ENCODE data around the gene DIS3L2.
A peak's percentile ranks its signal among the peaks of the same experiment; 100 is the strongest.

Gene DIS3L2

DNA sequence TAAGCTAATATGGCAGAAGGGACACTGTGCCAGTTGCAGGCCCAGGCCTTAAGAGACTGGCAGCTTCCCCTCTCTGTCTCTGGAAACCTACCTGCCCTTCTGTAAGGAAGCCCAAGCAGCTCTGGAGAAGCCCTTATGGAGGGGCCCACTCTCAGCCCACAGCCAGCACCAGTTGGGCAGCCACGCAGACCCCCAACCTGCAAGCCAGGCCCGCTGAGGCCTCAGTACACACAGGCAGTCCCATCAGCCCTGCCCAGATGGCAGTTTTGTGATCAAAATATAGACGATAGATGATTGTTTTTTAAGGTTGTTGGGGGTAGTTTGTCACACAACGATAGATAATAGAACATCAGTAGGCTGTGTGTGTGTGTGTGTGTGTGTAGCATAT, 380.2 kb downstream of the DIS3L2 start:
- Histone ChIP-seq H3K9me3 (ENCODE audit: control insufficient read depth in 1 of 2, low read length in 2 of 2) (peaks cover 0 to 12% of the 10 kb centered on the region in 2 donors), H3K27ac (ENCODE audit: low read length) (no peak overlapping the region), H3K4me1 (ENCODE audit: control insufficient read depth in 1 of 2, insufficient read depth in 2 of 2, low read length in 2 of 2) (no peaks in the 10 kb centered on the region), H3K4me3 (ENCODE audit: low read depth in 1 of 2, low read length in 2 of 2) (no peak overlapping the region), H3K27me3 (ENCODE audit: low read depth, low read length) (no peaks in the 10 kb centered on the region), H3K36me3 (ENCODE audit: control insufficient read depth in 1 of 2, insufficient read depth in 2 of 2, low read length in 2 of 2) (peaks cover 0 to 2% of the 10 kb centered on the region in 2 donors)

DNA sequence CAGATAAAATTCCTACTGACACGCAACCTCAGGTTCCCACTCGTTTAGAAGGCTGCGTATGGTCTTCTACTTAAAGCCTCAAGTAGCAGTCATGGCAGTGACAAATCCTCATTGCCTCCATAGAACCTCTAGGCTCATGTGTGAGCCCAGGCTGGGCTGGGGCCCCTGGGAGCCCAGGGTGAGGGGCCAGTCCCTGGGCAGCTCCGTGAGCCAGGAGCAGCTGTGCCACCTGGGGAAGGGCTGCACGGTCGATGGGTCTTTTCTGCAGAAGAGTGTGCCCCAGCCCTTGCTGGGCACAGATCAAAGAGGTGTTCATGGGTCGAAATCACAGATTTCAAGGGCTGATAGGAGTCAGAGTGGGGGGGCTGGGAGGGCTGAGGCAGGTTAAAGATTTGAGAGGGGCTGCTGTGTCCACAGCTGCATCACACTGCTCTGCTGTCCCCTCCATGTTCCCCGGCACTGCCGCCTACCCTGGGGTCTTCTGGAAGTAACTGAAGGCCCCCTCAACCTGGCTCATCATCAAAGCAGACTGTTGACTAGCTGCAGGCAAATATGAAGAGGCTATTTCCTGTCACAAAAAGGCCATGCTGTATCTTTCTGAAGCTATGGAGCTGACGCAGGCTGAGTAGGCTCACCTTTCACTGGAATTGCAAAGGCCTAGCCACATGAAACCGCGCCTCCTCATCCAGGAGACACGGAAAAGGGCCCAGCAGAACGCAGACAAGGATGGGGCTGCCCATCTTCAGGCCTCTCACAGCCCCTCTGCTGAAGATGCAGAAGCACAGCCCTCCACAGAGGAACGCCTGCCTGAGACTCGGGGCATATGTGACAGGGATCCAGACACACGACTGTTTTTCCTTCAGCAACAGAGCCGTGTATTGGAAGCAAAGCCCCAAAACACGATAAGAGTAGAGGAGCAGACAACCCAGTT, 381.4 kb downstream of the DIS3L2 start:
- Histone ChIP-seq H3K9me3 (ENCODE audit: control insufficient read depth in 1 of 2, low read length in 2 of 2) (peaks cover 0 to 18% of the 10 kb centered on the region in 2 donors), H3K36me3 (ENCODE audit: control insufficient read depth in 1 of 2, insufficient read depth in 2 of 2, low read length in 2 of 2) (no peaks in the 10 kb centered on the region), H3K4me1 (ENCODE audit: control insufficient read depth in 1 of 2, insufficient read depth in 2 of 2, low read length in 2 of 2) (no peaks in the 10 kb centered on the region), H3K27ac (ENCODE audit: low read length) (no peak overlapping the region), H3K4me3 (ENCODE audit: low read depth in 1 of 2, low read length in 2 of 2) (no peak overlapping the region), H3K27me3 (ENCODE audit: low read depth, low read length) (no peaks in the 10 kb centered on the region)

DNA sequence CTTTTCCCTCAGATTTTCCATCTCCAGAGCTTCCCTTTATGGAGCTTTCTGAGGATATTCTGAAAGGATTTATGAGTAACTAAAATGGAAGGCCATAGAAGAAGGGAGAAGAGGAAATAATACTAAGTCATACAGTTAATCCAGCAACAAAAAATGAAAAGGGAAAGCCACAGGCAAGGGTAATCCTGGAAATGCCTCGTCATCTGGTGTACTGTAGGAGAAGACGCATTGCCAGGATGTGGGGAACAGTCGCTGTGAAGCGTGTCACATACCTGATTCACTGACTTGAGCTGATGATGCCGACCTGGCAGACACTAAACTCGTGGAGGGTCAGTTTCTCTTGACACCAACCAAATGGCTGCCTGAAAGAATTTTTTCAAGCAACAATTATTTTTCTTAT, 382.3 kb downstream of the DIS3L2 start:
- Histone ChIP-seq H3K9me3 (ENCODE audit: control insufficient read depth in 1 of 2, low read length in 2 of 2) (peaks cover 0 to 18% of the 10 kb centered on the region in 2 donors), H3K4me1 (ENCODE audit: control insufficient read depth in 1 of 2, insufficient read depth in 2 of 2, low read length in 2 of 2) (no peaks in the 10 kb centered on the region), H3K4me3 (ENCODE audit: low read depth in 1 of 2, low read length in 2 of 2) (no peak overlapping the region), H3K27ac (ENCODE audit: low read length) (no peak overlapping the region), H3K27me3 (ENCODE audit: low read depth, low read length) (no peaks in the 10 kb centered on the region), H3K36me3 (ENCODE audit: control insufficient read depth in 1 of 2, insufficient read depth in 2 of 2, low read length in 2 of 2) (no peaks in the 10 kb centered on the region)

DNA sequence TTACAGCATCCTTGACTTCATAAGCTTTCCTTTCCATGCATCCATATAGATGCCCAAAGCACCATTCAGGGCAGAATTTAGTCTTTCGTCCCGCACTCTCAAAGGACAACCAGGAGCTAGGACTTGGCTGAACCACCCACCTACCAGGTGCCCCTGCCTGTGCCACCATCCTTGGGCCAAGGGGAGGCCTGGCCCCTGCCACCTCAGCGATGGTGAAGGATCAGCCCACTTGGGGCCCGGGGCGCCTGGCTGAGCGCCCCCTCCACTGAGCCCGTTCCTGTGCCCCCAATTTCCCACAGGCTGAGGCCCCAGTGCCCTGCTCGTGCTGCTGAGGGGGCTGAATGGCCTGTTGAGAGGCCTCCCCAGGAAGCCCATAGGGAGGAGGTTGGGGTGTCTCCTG, 383.7 kb downstream of the DIS3L2 start:
- H3K9me3 ChIP-seq (ENCODE audit: control insufficient read depth in 1 of 2, low read length in 2 of 2): peaks cover 0 to 22% of the 10 kb centered on the region in 2 donors
- H3K27ac ChIP-seq (ENCODE audit: low read length): no peak overlapping the region
- H3K27me3 ChIP-seq (ENCODE audit: low read depth, low read length): peaks cover 8% of the 10 kb centered on the region
- no peaks in the 10 kb centered on the region for H3K36me3 ChIP-seq (ENCODE audit: control insufficient read depth in 1 of 2, insufficient read depth in 2 of 2, low read length in 2 of 2)
- no peaks in the 10 kb centered on the region for H3K4me1 ChIP-seq (ENCODE audit: control insufficient read depth in 1 of 2, insufficient read depth in 2 of 2, low read length in 2 of 2)
- H3K4me3 ChIP-seq (ENCODE audit: low read depth in 1 of 2, low read length in 2 of 2): no peak overlapping the region

DNA sequence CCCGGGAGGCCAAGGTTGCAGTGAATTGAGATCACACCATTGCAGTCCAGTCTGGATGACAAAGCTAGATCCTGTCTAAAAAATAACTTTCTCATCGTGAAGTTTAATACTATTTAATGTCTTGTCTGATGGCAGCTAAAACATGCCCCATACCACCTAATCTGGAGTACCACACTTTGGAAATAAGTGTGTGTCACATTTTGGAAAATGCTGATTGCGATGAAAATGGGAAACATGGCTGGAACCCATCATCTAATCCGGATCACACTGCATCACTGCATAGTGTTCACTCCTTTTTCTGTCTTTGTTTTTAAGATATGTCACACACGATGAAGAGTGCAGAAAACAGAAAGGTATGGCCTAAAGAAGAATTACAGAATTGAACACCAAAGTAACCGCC, 385.9 kb downstream of the DIS3L2 start:
- H3K27ac ChIP-seq (ENCODE audit: low read length): no peak overlapping the region
- H3K27me3 ChIP-seq (ENCODE audit: low read depth, low read length): peaks cover 24% of the 10 kb centered on the region
- no peaks in the 10 kb centered on the region for H3K36me3 ChIP-seq (ENCODE audit: control insufficient read depth in 1 of 2, insufficient read depth in 2 of 2, low read length in 2 of 2)

DNA sequence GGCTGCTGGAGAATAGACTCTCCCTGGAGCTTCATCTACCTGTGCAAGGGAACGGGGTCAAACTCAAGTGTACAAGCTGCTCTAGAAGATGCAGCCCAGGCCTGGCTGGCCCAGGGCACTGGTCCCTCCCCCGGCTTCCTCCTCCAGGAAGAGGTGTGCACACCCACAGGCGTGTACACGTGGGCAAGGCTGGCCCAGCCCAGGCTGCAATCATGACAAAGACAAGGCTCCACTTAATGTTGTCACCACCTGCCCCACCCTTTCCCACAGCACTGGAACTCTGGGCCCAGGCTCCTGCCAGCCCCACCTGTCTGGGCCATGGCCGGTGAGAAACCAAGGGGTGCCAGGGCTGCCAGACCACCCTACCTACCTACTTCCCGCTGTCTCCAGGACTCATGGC, 387.4 kb downstream of the DIS3L2 start:
- Histone ChIP-seq H3K36me3 (ENCODE audit: control insufficient read depth in 1 of 2, insufficient read depth in 2 of 2, low read length in 2 of 2) (no peaks in the 10 kb centered on the region), H3K9me3 (ENCODE audit: control insufficient read depth in 1 of 2, low read length in 2 of 2) (peaks cover 0 to 13% of the 10 kb centered on the region in 2 donors), H3K27me3 (ENCODE audit: low read depth, low read length) (peaks cover 33% of the 10 kb centered on the region), H3K4me1 (ENCODE audit: control insufficient read depth in 1 of 2, insufficient read depth in 2 of 2, low read length in 2 of 2) (peaks cover 0 to 20% of the 10 kb centered on the region in 2 donors), H3K27ac (ENCODE audit: low read length) (no peak overlapping the region), H3K4me3 (ENCODE audit: low read depth in 1 of 2, low read length in 2 of 2) (no peak overlapping the region)

More for the DNA sequence above, 385.9 kb downstream of the DIS3L2 start:
- Histone ChIP-seq H3K4me1 (ENCODE audit: control insufficient read depth in 1 of 2, insufficient read depth in 2 of 2, low read length in 2 of 2) (peaks cover 0 to 17% of the 10 kb centered on the region in 2 donors), H3K4me3 (ENCODE audit: low read depth in 1 of 2, low read length in 2 of 2) (no peak overlapping the region), H3K9me3 (ENCODE audit: control insufficient read depth in 1 of 2, low read length in 2 of 2) (peaks cover 0 to 22% of the 10 kb centered on the region in 2 donors)

DNA sequence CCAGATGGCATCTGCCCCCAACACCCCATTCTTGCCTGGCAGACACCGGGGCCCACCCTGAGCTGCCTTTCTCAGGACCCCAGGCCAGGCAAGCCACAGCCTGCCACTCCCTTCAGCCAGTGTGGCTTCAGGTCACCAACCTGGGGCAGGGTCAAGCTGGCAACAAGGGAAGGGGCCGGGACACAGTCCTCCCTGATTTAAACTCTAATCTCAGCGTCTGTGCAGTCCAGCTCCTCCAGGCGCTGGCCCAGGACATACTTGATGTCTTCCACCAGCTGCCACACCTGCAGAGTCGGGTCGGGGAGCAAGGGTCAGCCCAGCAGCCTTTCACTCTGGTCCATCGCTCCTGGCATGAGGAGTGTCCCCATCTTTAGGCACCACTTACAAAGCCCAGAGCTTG, 388.0 kb downstream of the DIS3L2 start:
- H3K9me3 ChIP-seq (ENCODE audit: control insufficient read depth in 1 of 2, low read length in 2 of 2): peaks cover 0 to 13% of the 10 kb centered on the region in 2 donors
- H3K4me1 ChIP-seq (ENCODE audit: control insufficient read depth in 1 of 2, insufficient read depth in 2 of 2, low read length in 2 of 2): peaks cover 0 to 20% of the 10 kb centered on the region in 2 donors
- H3K27ac ChIP-seq (ENCODE audit: low read length): no peak overlapping the region
- H3K4me3 ChIP-seq (ENCODE audit: low read depth in 1 of 2, low read length in 2 of 2): no peak overlapping the region
- no peaks in the 10 kb centered on the region for H3K36me3 ChIP-seq (ENCODE audit: control insufficient read depth in 1 of 2, insufficient read depth in 2 of 2, low read length in 2 of 2)
- peaks cover 33% of the 10 kb centered on the region for H3K27me3 ChIP-seq (ENCODE audit: low read depth, low read length)

DNA sequence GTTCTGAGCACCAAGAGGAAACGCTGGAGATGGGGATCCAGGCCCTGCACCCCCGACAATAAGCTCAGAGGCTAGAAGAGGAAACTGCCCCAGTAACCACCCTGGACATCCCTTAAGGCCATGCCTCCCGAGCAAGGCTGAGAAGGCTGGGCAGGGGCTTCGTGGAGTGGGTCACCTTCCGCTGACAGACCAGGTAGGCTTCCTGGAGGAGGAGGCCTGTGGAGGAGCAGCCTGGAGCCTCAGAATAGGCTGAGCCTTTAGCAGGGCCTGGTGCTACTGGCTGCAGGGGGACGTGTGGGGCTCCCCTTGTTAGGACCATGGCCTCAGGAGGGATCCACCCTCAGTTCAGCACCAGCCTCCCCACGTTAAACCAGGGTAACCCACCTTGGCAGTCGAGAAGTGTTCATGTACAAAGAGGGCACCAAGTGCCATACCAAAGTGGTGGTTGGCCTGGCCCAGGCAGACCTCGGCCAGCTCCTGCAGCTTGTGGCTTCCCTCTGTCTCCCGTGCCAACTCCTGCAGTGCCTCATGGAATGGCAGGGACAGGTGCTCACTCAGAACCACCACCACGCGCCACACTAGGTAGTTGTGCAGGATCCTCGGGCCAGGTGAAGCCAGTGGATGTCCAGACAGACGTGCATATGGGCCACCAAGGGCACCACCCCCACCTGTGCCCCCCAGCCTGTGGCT, 388.6 kb downstream of the DIS3L2 start:
- H3K4me3 ChIP-seq (ENCODE audit: low read depth in 1 of 2, low read length in 2 of 2): no peak overlapping the region
- no peak overlapping the region for H3K27ac ChIP-seq (ENCODE audit: low read length)
- peaks cover 0 to 13% of the 10 kb centered on the region in 2 donors for H3K9me3 ChIP-seq (ENCODE audit: control insufficient read depth in 1 of 2, low read length in 2 of 2)
- H3K27me3 ChIP-seq (ENCODE audit: low read depth, low read length): peaks cover 33% of the 10 kb centered on the region
- peaks cover 0 to 20% of the 10 kb centered on the region in 2 donors for H3K4me1 ChIP-seq (ENCODE audit: control insufficient read depth in 1 of 2, insufficient read depth in 2 of 2, low read length in 2 of 2)
- H3K36me3 ChIP-seq (ENCODE audit: control insufficient read depth in 1 of 2, insufficient read depth in 2 of 2, low read length in 2 of 2): no peaks in the 10 kb centered on the region

DNA sequence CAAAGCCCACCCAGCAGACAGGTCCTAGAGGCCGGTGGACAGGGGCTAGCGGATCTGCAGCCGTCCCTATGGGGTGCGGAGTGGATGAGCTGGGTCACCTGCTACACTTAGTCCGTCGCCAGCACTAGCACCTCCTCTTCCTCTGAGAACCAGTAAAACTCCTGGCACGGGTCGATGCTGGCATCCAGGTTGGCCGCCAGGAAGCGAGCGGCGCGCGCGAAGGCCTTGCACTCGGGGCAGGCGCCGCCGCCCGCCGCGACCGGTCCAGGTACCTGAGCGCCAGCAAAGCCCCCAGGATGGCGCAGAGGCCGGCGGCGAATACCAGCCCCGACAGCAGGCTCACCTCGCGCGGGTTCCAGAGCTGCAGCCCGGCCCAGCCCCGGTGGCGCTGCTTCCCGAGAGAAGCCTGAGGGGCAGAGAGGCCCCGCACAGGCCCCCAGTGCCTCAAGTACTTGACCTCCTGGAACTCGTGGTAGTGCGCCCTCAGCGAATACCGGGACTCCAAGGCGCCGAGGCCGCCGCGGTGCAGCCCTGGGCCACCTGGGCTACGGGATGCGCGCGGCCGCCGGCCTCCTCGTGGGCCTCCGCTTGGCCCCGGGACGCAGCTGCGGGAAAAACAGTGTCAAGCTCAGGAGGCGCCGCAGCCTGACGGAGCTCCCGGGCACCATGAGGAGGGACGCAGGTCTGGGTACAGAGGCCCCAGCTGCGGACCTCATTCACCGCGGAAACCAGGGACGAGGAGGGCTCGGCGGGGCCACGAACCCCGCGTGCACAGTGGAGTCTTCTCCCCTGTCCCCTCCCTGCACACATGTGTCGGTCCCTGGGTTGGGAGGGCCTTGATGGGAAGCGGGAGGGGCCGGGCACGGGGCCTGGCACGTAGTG, 389.5 kb downstream of the DIS3L2 start:
- H3K4me1 ChIP-seq (ENCODE audit: control insufficient read depth in 1 of 2, insufficient read depth in 2 of 2, low read length in 2 of 2): peaks cover 0 to 20% of the 10 kb centered on the region in 2 donors
- no peak overlapping the region for H3K27ac ChIP-seq (ENCODE audit: low read length)
- no peaks in the 10 kb centered on the region for H3K36me3 ChIP-seq (ENCODE audit: control insufficient read depth in 1 of 2, insufficient read depth in 2 of 2, low read length in 2 of 2)
- no peak overlapping the region for H3K4me3 ChIP-seq (ENCODE audit: low read depth in 1 of 2, low read length in 2 of 2)
- peaks cover 0 to 12% of the 10 kb centered on the region in 2 donors for H3K9me3 ChIP-seq (ENCODE audit: control insufficient read depth in 1 of 2, low read length in 2 of 2)
- peaks cover 33% of the 10 kb centered on the region for H3K27me3 ChIP-seq (ENCODE audit: low read depth, low read length)

DNA sequence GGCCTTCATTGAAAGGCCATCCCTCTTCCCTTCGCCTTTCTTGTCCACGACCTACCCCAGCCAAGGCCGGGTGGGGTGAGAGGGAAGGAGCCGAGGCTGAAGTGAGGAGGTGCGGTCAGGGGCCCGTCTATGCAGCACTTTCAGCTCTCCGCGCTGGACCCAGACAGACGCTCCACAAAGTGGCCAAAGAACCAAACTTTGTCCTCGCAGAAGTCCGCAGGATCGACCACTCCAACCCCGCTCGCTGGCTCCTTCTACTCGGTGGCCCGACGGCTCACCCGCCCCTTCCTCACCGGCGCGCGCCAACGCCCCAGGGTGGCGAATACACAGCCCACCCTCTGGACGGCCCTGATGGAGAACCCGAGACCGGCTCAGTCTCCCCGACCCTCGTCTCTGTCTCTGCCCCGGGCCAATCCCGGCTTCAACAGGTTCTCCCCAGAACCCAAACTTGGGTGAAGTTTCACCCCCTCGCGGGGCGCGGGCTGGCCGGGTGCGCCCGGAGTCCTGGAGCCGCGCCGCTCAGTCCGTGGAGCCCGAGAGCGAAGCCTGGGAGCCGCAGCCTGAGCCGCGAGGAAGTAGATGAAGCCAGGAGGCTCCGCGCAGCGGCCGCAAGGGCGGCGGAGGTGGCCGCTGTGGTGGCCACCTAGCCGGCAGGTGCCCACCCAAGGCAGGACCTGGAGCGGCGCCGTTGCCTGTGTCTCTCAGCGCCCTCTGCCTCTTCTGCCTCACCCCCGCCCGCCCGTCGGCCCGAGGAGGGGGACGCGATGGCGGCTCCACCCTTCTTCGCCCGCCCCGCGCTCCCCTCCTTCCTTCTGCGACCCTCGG, 390.4 kb downstream of the DIS3L2 start:
- Histone ChIP-seq H3K9me3 (ENCODE audit: control insufficient read depth in 1 of 2, low read length in 2 of 2) (peaks cover 0 to 8% of the 10 kb centered on the region in 2 donors), H3K36me3 (ENCODE audit: control insufficient read depth in 1 of 2, insufficient read depth in 2 of 2, low read length in 2 of 2) (no peaks in the 10 kb centered on the region), H3K27me3 (ENCODE audit: low read depth, low read length) (peaks cover 33% of the 10 kb centered on the region), H3K4me3 (ENCODE audit: low read depth in 1 of 2, low read length in 2 of 2) (peak overlapping the region in 1 of 2 donors; percentile 40), H3K4me1 (ENCODE audit: control insufficient read depth in 1 of 2, insufficient read depth in 2 of 2, low read length in 2 of 2) (peaks cover 0 to 20% of the 10 kb centered on the region in 2 donors), H3K27ac (ENCODE audit: low read length) (no peak overlapping the region)

All from muscle layer of duodenum (tissue), 2 donors.